Spleen (tissue), 11 donors: ENCODE results near the gene NDUFS5. TPM values are rescaled to one million over a fixed set of nuclear protein-coding genes. Genes with fewer than 3 reads are reported as not detected.
A peak's percentile ranks its signal among the peaks of the same experiment; 100 is the strongest.

Experiments
- DNase-seq: peaks from one replicate; pipeline ENCODE4 v3.0.0-alpha.2; 2020
- H3K27ac ChIP-seq, 8 donors: fragments of 200-600 bp; sonication (generic) in 7 of 8; 1 replicate in 4 of 8; 2 replicates in 4 of 8; pipeline versions ENCODE4 v1.5.0 to v1.8.0; 2016 to 2021; ENCODE audit warnings: inconsistent platforms in 4 of 8, mild to moderate bottlenecking in 4 of 8, moderate library complexity in 1 of 8
- H3K27me3 ChIP-seq, 7 donors: fragments of 200-600 bp; sonication (generic) in 6 of 7; replicated peaks in 1 of 7; 1 replicate in 4 of 7; 2 replicates in 3 of 7; pipeline versions ENCODE4 v1.5.0 to v1.8.0; 2016 to 2021; ENCODE audit warnings: inconsistent platforms in 3 of 7, mild to moderate bottlenecking in 1 of 7
- H3K36me3 ChIP-seq, 6 donors: fragments of 200-600 bp; sonication (generic) in 5 of 6; 1 replicate in 4 of 6; 2 replicates in 2 of 6; pipeline versions ENCODE4 v1.5.0 to v1.8.0; 2016 to 2021; ENCODE audit warnings: inconsistent platforms in 2 of 6
- H3K4me1 ChIP-seq, 6 donors: fragments of 200-600 bp; sonication (generic) in 5 of 6; 1 replicate in 3 of 6; 2 replicates in 3 of 6; pipeline versions ENCODE4 v1.5.0 to v1.8.0; 2016 to 2021; ENCODE audit warnings: inconsistent platforms in 3 of 6
- H3K4me3 ChIP-seq, 8 donors: fragments of 200-600 bp; sonication (generic) in 7 of 8; 1 replicate in 4 of 8; 2 replicates in 4 of 8; pipeline versions ENCODE4 v1.5.0 to v1.8.0; 2016 to 2021; ENCODE audit warnings: inconsistent platforms in 4 of 8, mild to moderate bottlenecking in 4 of 8, moderate library complexity in 2 of 8
- H3K9me3 ChIP-seq, 8 donors: fragments of 200-600 bp; sonication (generic) in 7 of 8; 1 replicate in 4 of 8; 2 replicates in 4 of 8; pipeline versions ENCODE4 v1.5.0 to v1.8.0; 2016 to 2021; ENCODE audit warnings: inconsistent platforms in 4 of 8
- POLR2A ChIP-seq, 3 donors: fragments of 450-650 bp; IDR thresholded peaks; one replicate each; pipeline ENCODE4 v1.5.1; 2017; ENCODE audit warnings: antibody characterized with exemption in 3 of 3, mild to moderate bottlenecking in 1 of 3
- POLR2AphosphoS5 ChIP-seq, 3 donors: sonication (generic); formaldehyde crosslinking; IDR thresholded peaks; one replicate each; pipeline ENCODE4 v1.5.1; 2017; ENCODE audit warnings: antibody characterized with exemption in 3 of 3
- WGBS, 5 donors: extraction: QIAGEN DNeasy Blood & Tissue Kit in 3 of 5; methylation state at CpG; one replicate each; pipeline versions ENCODE4 v1.1.5 to v1.1.7; 2013 to 2018; 5-methylcytosine and 5-hydroxymethylcytosine counted together
- intact Hi-C: fragments of 100-400 bp; cut with DNase I; formaldehyde crosslinking; loops from one replicate; pipeline ENCODE4 v1.15.0; 2023; ENCODE audit warnings: low total_unique reads
- polyA plus RNA-seq, 3 donors: library from polyadenylated mRNA; stranded (reverse); fragments of 200-250 nt; gene quantifications; one replicate each; pipeline ENCODE4 v1.2.1, GENCODE V29; 2013
- total RNA-seq, 7 donors: library from RNA; depleted of rRNA in 3 of 7; stranded (reverse); fragments of >200 nt in 3 of 7; fragmentation: NEBNext Ultra II Directional in 4 of 7; extraction: Animal tissue kit (Norgen Biotek cat#: 25700) in 4 of 7; gene quantifications; one replicate each; pipeline versions ENCODE4 v1.1.0 to v1.2.1, GENCODE V29; 2016 to 2021
- TF ChIP-seq, protein P1 (sequence below), 11 experiments: fragments of 200-600 bp in 7 of 11; fragments of 450-650 bp in 4 of 11; sonication (generic) in 4 of 11; IDR thresholded peaks in 8 of 11; conservative IDR thresholded peaks in 3 of 11; 1 replicate in 7 of 11; 2 replicates in 4 of 11; pipeline versions ENCODE4 v1.4.0 to v1.8.0; 2016 to 2021; ENCODE audit warnings: antibody characterized with exemption in 11 of 11, inconsistent platforms in 4 of 11, mild to moderate bottlenecking in 1 of 11
- donor health status: healthy with polysubstance abuse.
- donor health status: DM: no; HTN: no; CAD: no; lungs with moderate emphysema.
- donor health status: DM: no; HTN: no; CAD: no.
- donor health status: Bipolar disorder and iron deficiency.
- donor health status: healthy.
- donor health status: DM: no; HTN: no; CAD: no.
- donor health status: DM: yes; HTN: yes; CAD: no.

The NDUFS5 gene
- total and polyA plus RNA-seq, 10 donors: 89.7 to 338 (median 261) TPM

DNA sequence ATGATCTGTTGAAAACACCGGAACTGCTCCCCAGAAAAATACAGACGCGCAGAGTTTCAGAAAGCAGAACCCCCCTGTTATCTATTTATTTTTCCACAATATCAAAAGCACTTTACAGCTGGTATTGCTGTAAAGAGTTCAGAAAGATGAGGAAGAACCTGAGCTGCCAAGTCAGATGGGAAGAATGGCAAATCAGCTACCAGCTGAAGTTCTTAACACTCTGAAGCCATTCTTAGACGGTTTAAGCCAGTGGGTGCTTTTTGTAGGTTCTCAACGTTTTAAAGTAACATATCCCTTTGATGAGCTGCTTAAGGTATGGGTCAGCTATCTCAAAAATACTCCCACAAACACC is 35.8 kb upstream of the NDUFS5 start:
- H3K4me3 ChIP-seq: peak overlapping the region in 7 of 8 donors; percentile 87 to 98 (median 97)
- H3K36me3 ChIP-seq: peaks cover 0 to 25% (median under 1%) of the 10 kb centered on the region in 6 donors
- no peak for DNase-seq
- peaks cover 12 to 47% (median 39%) of the 10 kb centered on the region in 6 donors for H3K4me1 ChIP-seq
- H3K27ac ChIP-seq: peak overlapping the region; percentile 92 to 98 (median 94)
- intact Hi-C loops: loop anchor here (10.0 kb wide), 1 partner anchor 116 kb away; the partner anchor contains the start of gene MYCBP
- no peaks in the 10 kb centered on the region for H3K9me3 ChIP-seq
- WGBS, 5 donors: 38 to 43% (median 39%) methylated on average over 5 of the region's 5 CpGs
- TF ChIP-seq POLR2A (IDR thresholded peaks at IDR 0.05): no peak
- TF ChIP-seq, protein P1, sequence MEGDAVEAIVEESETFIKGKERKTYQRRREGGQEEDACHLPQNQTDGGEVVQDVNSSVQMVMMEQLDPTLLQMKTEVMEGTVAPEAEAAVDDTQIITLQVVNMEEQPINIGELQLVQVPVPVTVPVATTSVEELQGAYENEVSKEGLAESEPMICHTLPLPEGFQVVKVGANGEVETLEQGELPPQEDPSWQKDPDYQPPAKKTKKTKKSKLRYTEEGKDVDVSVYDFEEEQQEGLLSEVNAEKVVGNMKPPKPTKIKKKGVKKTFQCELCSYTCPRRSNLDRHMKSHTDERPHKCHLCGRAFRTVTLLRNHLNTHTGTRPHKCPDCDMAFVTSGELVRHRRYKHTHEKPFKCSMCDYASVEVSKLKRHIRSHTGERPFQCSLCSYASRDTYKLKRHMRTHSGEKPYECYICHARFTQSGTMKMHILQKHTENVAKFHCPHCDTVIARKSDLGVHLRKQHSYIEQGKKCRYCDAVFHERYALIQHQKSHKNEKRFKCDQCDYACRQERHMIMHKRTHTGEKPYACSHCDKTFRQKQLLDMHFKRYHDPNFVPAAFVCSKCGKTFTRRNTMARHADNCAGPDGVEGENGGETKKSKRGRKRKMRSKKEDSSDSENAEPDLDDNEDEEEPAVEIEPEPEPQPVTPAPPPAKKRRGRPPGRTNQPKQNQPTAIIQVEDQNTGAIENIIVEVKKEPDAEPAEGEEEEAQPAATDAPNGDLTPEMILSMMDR (IDR thresholded peaks at IDR 0.05 in 8 of 11, conservative IDR thresholded peaks at IDR 0.05 in 3 of 11): no peak
- TF ChIP-seq POLR2AphosphoS5 (IDR thresholded peaks at IDR 0.05): no peak
- H3K27me3 ChIP-seq: no peaks in the 10 kb centered on the region

DNA sequence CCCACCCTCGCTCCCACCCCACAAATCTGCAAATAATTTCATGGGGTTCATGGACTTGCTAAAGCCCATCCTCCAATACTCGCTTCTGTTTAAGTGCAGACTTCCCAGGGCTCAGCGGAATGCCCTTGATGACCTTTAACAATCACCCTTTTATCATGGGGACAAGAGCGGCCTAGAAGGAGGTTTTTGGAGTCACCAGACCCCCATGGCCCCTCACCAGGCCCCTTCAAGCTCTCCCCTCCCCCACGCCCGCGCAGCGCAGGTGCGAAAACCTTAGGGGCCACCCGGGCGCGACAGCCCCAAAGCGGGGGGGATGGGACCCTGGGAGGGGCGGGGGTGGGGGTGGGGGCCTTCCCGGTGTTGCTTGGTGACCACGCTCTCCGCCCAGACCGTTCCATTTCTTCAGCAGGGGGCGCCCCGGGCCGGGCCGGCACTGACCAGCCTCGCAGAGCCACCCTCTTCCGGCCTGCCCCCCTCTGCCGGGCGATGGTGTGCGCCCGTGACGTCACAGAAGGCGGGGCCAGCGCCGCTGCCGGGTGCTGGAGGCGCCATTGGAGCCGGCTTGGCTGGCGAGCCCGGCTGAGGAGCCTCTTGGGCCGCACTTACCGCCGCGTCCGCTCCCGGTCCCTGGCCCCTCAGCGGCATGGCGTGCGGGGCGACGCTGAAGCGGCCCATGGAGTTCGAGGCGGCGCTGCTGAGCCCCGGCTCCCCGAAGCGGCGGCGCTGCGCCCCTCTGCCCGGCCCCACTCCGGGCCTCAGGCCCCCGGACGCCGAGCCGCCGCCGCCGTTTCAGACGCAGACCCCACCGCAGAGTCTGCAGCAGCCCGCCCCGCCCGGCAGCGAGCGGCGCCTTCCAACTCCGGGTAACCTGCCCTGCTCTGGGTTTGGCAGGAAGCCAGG is 35.2 kb upstream of the NDUFS5 start, which contains the start of gene AKIRIN1:
TSS of gene AKIRIN1 (plus strand) at position 539 of the 900 bp plus-strand sequence. CDS start at position 644, 105 bp downstream.
- intact Hi-C loops: loop anchor here (10.0 kb wide), 1 partner anchor 116 kb away; the partner anchor contains the start of gene MYCBP
- Histone ChIP-seq H3K27me3 (no peaks in the 10 kb centered on the region), H3K4me1 (peaks cover 16 to 54% (median 45%) of the 10 kb centered on the region in 6 donors), H3K27ac (peak within 1 kb of the TSS; percentile 92 to 98 (median 94)), H3K36me3 (peaks cover 0 to 31% (median 5%) of the 10 kb centered on the region in 6 donors), H3K9me3 (no peaks in the 10 kb centered on the region), H3K4me3 (peak within 1 kb of the TSS; percentile 78 to 98 (median 96))
- TF ChIP-seq, protein P1 (IDR thresholded peaks at IDR 0.05 in 8 of 11, conservative IDR thresholded peaks at IDR 0.05 in 3 of 11): peak in 6 of 11 experiments; percentile 27 to 62 (median 42)
- TF ChIP-seq POLR2A (IDR thresholded peaks at IDR 0.05): peak; percentile 86 to 91 (median 90)
- TF ChIP-seq POLR2AphosphoS5 (IDR thresholded peaks at IDR 0.05): peak; percentile 96 to 98 (median 97)
- DNase-seq: peak; percentile 100
- 0 to 1% (median 1%) methylated on average over 50 to 76 of the region's 76 CpGs for WGBS, 5 donors

DNA sequence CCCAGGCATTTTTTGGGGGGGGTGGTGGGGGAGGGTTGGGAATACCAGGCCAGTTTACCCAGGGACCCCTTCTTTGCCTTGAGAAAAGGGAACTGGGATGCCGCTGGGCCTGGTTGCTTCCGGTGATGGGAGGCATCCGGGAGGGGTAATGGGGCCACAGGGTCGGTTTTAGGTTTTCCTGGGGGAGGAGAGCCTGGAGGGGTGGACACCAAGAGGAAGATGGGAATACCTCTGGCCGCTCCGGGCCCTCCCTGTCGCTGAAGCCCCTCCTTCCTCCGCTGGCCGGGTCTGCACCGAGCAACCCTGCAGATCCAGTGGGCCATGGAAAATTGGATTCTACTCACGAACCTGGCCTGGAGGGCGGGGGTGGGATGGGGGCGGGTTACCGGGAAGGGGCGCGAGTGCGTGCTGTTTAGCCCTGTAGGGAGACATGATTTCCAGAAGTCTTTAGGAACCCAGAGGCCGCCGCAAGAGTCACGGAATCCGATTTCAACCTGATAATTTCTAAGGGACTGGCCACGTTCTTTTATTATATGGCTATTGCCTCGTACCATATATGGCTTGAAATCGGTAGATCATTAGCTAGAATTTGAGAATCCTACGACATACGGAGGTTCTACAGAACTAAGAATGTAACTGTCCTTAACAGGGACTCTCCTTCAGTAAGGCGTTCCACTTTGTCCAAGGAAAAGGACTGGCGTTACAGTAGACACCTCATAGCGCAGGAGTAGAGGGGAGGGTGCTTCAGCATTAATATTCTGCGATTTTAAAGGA is 34.3 kb upstream of the NDUFS5 start:
- H3K9me3 ChIP-seq: no peaks in the 10 kb centered on the region
- peaks cover 24 to 62% (median 53%) of the 10 kb centered on the region in 6 donors for H3K4me1 ChIP-seq
- peak overlapping the region; percentile 78 to 98 (median 96) for H3K4me3 ChIP-seq
- peaks cover 0 to 39% (median 7%) of the 10 kb centered on the region in 6 donors for H3K36me3 ChIP-seq
- WGBS, 5 donors: 0 to 2% (median 1%) methylated on average over 22 to 30 of the region's 30 CpGs
- TF ChIP-seq POLR2AphosphoS5 (IDR thresholded peaks at IDR 0.05) (no peak), POLR2A (IDR thresholded peaks at IDR 0.05) (no peak)
- TF ChIP-seq, protein P1 (IDR thresholded peaks at IDR 0.05 in 8 of 11, conservative IDR thresholded peaks at IDR 0.05 in 3 of 11): no peak
- peak; percentile 84 for DNase-seq
- intact Hi-C loops: loop anchor here (10.0 kb wide), 1 partner anchor 117 kb away; the partner anchor contains the start of gene MYCBP
- no peaks in the 10 kb centered on the region for H3K27me3 ChIP-seq
- H3K27ac ChIP-seq: peak overlapping the region; percentile 92 to 98 (median 94)
